Measurements from ENCODE around the gene LUC7L. TPM values are rescaled to one million over a fixed set of nuclear protein-coding genes. Genes with fewer than 3 reads are reported as not detected.

LUC7L gene
- total and polyA plus RNA-seq, 2 of the 8 experiments (the other 6 are each of a cell fraction or from before 2014, with no cell fraction given), result 49.7 to 129 TPM

DNA sequence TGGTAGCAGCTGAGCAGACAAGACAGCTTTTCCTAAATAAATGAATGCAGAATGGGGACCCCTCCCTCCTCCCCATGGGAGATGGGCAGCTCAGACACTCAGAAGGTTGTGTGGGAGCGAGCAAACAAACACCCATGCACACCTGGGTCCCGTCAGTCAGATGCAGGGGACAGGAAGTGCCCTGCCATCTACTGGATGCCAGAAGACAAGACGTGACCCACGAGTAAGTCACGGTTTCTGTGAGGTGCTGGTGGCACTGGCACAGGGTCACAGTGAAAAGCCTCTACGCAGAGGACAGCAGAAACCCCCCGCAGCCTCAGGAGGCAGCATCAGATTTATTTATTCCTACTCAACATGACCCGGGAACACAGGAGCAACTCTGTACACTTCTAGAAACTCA lies 40.6 kb downstream of the LUC7L start:
- peaks cover 4 to 16% of the 10 kb centered on the region in 2 experiments for H4K20me1 ChIP-seq (replicated peaks in 1 of 2; ENCODE audit: control insufficient read depth in 1 of 2, insufficient read depth in 2 of 2, low read length in 2 of 2)
- H3K9me3 ChIP-seq (ENCODE audit: insufficient read depth in 2 of 2, low read depth in 1 of 2, low read length in 1 of 2), result peaks cover 0 to 3% of the 10 kb centered on the region in 2 experiments; a peak in 1 of 4 replicates
- H3K14ac ChIP-seq (ENCODE audit: insufficient read length), result no peak overlapping the region
- no peak overlapping the region for H2BK12ac ChIP-seq (ENCODE audit: low read depth, low read length)
- no peak for DNase-seq (ENCODE audit: low read depth in 1 of 2, low spot score in 2 of 2)
- no peaks in the 10 kb centered on the region; the same call in 1 of the 2 replicates for H3K79me1 ChIP-seq (ENCODE audit: low read depth, low read length)
- H3K18ac ChIP-seq (ENCODE audit: extremely low read depth, low read length), result no peak overlapping the region
- no peak for FAIRE-seq
- H3K23ac ChIP-seq (ENCODE audit: insufficient read length), result no peak overlapping the region
- no peak overlapping the region for H4K91ac ChIP-seq (replicated peaks; ENCODE audit: insufficient read length, low read length)
- H2BK5ac ChIP-seq (ENCODE audit: low read depth, low read length), result no peak overlapping the region
- no peak overlapping the region for H3K4me2 ChIP-seq (ENCODE audit: insufficient read depth in 1 of 2, low read depth in 2 of 2, low read length in 2 of 2)
- H3K56ac ChIP-seq (replicated peaks; ENCODE audit: insufficient read length, low read depth, low read length), result no peak overlapping the region
- H3K27ac ChIP-seq (ENCODE audit: low read depth, low read length), result no peak overlapping the region
- H3K4me1 ChIP-seq (replicated peaks in 1 of 4; ENCODE audit: control insufficient read depth in 3 of 4, insufficient read depth in 4 of 4, low read length in 3 of 4), result no peaks in the 10 kb centered on the region
- H4K8ac ChIP-seq (ENCODE audit: extremely low read depth, insufficient read depth, low read length), result no peak overlapping the region
- H3K4me3 ChIP-seq (ENCODE audit: extremely low read depth in 1 of 4, insufficient read depth in 2 of 4, low read depth in 3 of 4, low read length in 4 of 4), result no peak overlapping the region
- H2AFZ ChIP-seq (ENCODE audit: low read length), result no peak overlapping the region
- peaks cover 31 to 65% (median 54%) of the 10 kb centered on the region in 4 experiments; a peak in 7 of 8 replicates for H3K36me3 ChIP-seq (ENCODE audit: control insufficient read depth in 2 of 4, insufficient read depth in 4 of 4, low read length in 3 of 4)
- H3K27me3 ChIP-seq (replicated peaks in 1 of 4; ENCODE audit: control insufficient read depth in 3 of 4, extremely low read depth in 1 of 4, insufficient read depth in 3 of 4, low read length in 3 of 4), result no peaks in the 10 kb centered on the region
- H4K5ac ChIP-seq (ENCODE audit: insufficient read length, low read depth, low read length), result no peak overlapping the region
- ChIA-PET CTCF (ENCODE audit: partially characterized antibody) (interaction anchor here (0.8 to 2.8 kb wide), 9 partner anchors 9 to 299 kb away, joined by 3 to 10 read pairs (median 3); no protein-coding TSS in a partner anchor), POLR2A (ENCODE audit: partially characterized antibody) (interaction anchor here (0.8 to 34.3 kb wide), 4 partner anchors 10 to 37 kb away, joined by 3 to 348 read pairs (median 4); partner anchors contain the start of gene LUC7L)
- H2BK15ac ChIP-seq (ENCODE audit: low read length), result no peak overlapping the region
- H3K4ac ChIP-seq (replicated peaks; ENCODE audit: insufficient read length, low read depth, low read length), result no peak overlapping the region
- no peaks in the 10 kb centered on the region for H3K23me2 ChIP-seq (ENCODE audit: low read depth, low read length)
- no peak overlapping the region for H2AK5ac ChIP-seq (ENCODE audit: low read depth, low read length)
- 95% methylated on average over 8 of the region's 8 CpGs; no CpG with 5 or more reads in 1 of the 2 experiments for WGBS, 2 experiments (ENCODE audit: extremely low coverage in 1 of 2, insufficient coverage in 1 of 2, insufficient read length in 1 of 2, insufficient replicate concordance in 2 of 2, low coverage in 1 of 2, low lambda C conversion rate in 2 of 2, missing lambda C conversion rate in 1 of 2)
- TF ChIP-seq KDM5A (IDR thresholded peaks at IDR 0.05; ENCODE audit: low read length), result no peak
- TF ChIP-seq, protein P1, sequence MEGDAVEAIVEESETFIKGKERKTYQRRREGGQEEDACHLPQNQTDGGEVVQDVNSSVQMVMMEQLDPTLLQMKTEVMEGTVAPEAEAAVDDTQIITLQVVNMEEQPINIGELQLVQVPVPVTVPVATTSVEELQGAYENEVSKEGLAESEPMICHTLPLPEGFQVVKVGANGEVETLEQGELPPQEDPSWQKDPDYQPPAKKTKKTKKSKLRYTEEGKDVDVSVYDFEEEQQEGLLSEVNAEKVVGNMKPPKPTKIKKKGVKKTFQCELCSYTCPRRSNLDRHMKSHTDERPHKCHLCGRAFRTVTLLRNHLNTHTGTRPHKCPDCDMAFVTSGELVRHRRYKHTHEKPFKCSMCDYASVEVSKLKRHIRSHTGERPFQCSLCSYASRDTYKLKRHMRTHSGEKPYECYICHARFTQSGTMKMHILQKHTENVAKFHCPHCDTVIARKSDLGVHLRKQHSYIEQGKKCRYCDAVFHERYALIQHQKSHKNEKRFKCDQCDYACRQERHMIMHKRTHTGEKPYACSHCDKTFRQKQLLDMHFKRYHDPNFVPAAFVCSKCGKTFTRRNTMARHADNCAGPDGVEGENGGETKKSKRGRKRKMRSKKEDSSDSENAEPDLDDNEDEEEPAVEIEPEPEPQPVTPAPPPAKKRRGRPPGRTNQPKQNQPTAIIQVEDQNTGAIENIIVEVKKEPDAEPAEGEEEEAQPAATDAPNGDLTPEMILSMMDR (IDR thresholded peaks at IDR 0.05; ENCODE audit: control extremely low read depth in 1 of 3, insufficient read depth in 1 of 3, low read depth in 1 of 3, low read length in 3 of 3), result peak; percentile 21 to 59 (median 58); a peak in 3 of 4 replicates
- no peaks in the 10 kb centered on the region for H3K79me2 ChIP-seq (ENCODE audit: control insufficient read depth in 1 of 2, insufficient read depth in 2 of 2, low read length in 2 of 2)
- H3K9ac ChIP-seq (replicated peaks in 1 of 4; ENCODE audit: extremely low read depth in 1 of 4, low read depth in 3 of 4, low read length in 3 of 4), result no peak overlapping the region
- H2BK20ac ChIP-seq (ENCODE audit: low read length), result no peak overlapping the region
- H2BK120ac ChIP-seq (replicated peaks; ENCODE audit: low read depth, low read length), result no peak overlapping the region
